GM18868 (cell line): ENCODE data around the gene WDR38.

ENCODE experiments used
- ATAC-seq: cut with Tn5 transposase; IDR thresholded peaks from one replicate; pipeline ENCODE4 v1.9.1; 2021; ENCODE audit warnings: mild to moderate bottlenecking, moderate library complexity; ENCODE audit not compliant: unreplicated experiment

The WDR38 gene

GRCh38 chr9:124880501-124880900, 27.2 kb downstream of the WDR38 start:
- ATAC-seq = no peak

- no peak for ATAC-seq
These were observed 28.0 kb downstream of the WDR38 start for GRCh38 chr9:124881138-124881743.

GRCh38 chr9:124882231-124882630, 29.0 kb downstream of the WDR38 start:
- no peak for ATAC-seq

- no peak for ATAC-seq
These were observed 31.1 kb downstream of the WDR38 start for GRCh38 chr9:124884376-124884775.

- no peak for ATAC-seq
These were observed 32.3 kb downstream of the WDR38 start for GRCh38 chr9:124885551-124885950.

- no peak for ATAC-seq
These were observed 33.2 kb downstream of the WDR38 start for GRCh38 chr9:124886461-124886860.

GRCh38 chr9:124886866-124887492, 33.7 kb downstream of the WDR38 start:
- no peak for ATAC-seq

GRCh38 chr9:124887832-124888231, 34.6 kb downstream of the WDR38 start:
- no peak for ATAC-seq

- ATAC-seq = no peak
These were observed 35.7 kb downstream of the WDR38 start for GRCh38 chr9:124889006-124889405.

- ATAC-seq = no peak
These were observed 36.9 kb downstream of the WDR38 start for GRCh38 chr9:124890179-124890578.

GRCh38 chr9:124894035-124894740, 40.9 kb downstream of the WDR38 start:
- ATAC-seq = no peak

GRCh38 chr9:124894741-124895170, 41.5 kb downstream of the WDR38 start:
- ATAC-seq = no peak

- no peak for ATAC-seq
These were observed 44.6 kb downstream of the WDR38 start for GRCh38 chr9:124897570-124898460.

- no peak for ATAC-seq
These were observed 46.6 kb downstream of the WDR38 start for GRCh38 chr9:124899845-124900244.

GRCh38 chr9:124906966-124907365, 53.7 kb downstream of the WDR38 start:
- no peak for ATAC-seq
